Small intestine (tissue), 7 donors: Measurements from ENCODE around the gene B3GNT7. TPM values are rescaled to one million over a fixed set of nuclear protein-coding genes. Genes with fewer than 3 reads are reported as not detected.

Experiments
- DNase-seq, 2 donors: peaks; one replicate each; pipeline versions ENCODE4 v3.0.0 to v3.0.0-alpha.2; 2013
- FAIRE-seq: peaks from 2 replicates; lab custom pipeline; 2012; peaks lifted over from hg19 to GRCh38; lab: Jason Lieb, UNC
- H3K27ac ChIP-seq, 3 donors: one replicate each; pipeline ENCODE4 v1.5.1; 2013; ENCODE audit warnings: low read length in 2 of 3, mild to moderate bottlenecking in 2 of 3, control low read depth in 1 of 3, inconsistent platforms in 1 of 3, low read depth in 1 of 3, moderate library complexity in 1 of 3
- H3K27me3 ChIP-seq, 3 donors: one replicate each; pipeline ENCODE4 v1.6.1; 2013; ENCODE audit warnings: low read length in 3 of 3, inconsistent platforms in 1 of 3; ENCODE audit not compliant: control insufficient read depth in 3 of 3, insufficient read depth in 3 of 3
- H3K36me3 ChIP-seq, 3 donors: one replicate each; pipeline ENCODE4 v1.6.1; 2013; ENCODE audit warnings: low read length in 3 of 3, inconsistent platforms in 1 of 3, low read depth in 1 of 3, mild to moderate bottlenecking in 1 of 3, moderate library complexity in 1 of 3; ENCODE audit not compliant: control insufficient read depth in 3 of 3, insufficient read depth in 2 of 3
- H3K4me1 ChIP-seq, 3 donors: one replicate each; pipeline ENCODE4 v1.6.1; 2013; ENCODE audit warnings: low read length in 2 of 3, inconsistent platforms in 1 of 3, low read depth in 1 of 3, mild to moderate bottlenecking in 1 of 3, moderate library complexity in 1 of 3; ENCODE audit not compliant: control insufficient read depth in 3 of 3, insufficient read depth in 2 of 3
- H3K4me3 ChIP-seq, 3 donors: one replicate each; pipeline ENCODE4 v1.5.1; 2013; ENCODE audit warnings: low read length in 3 of 3, control low read depth in 1 of 3, inconsistent platforms in 1 of 3, low read depth in 1 of 3, mild to moderate bottlenecking in 1 of 3, moderate library complexity in 1 of 3
- H3K9me3 ChIP-seq, 2 donors: one replicate each; pipeline ENCODE4 v1.6.1; 2013; ENCODE audit warnings: low read depth in 1 of 2, low read length in 1 of 2; ENCODE audit not compliant: control insufficient read depth in 2 of 2, insufficient read depth in 1 of 2
- WGBS, 3 donors: extraction: QIAGEN DNeasy Blood & Tissue Kit; methylation state at CpG; one replicate each; pipeline ENCODE4 v1.1.7; 2013; 5-methylcytosine and 5-hydroxymethylcytosine counted together
- polyA plus RNA-seq, 4 donors: library from polyadenylated mRNA; stranded (reverse) in 3 of 4; unstranded in 1 of 4; fragments of 200-250 nt in 3 of 4; fragments of 120-200 nt in 1 of 4; gene quantifications; one replicate each; pipeline versions ENCODE4 v1.2.1 to v1.2.3, GENCODE V29; 2013
- donor health status: healthy with polysubstance abuse.
- donor health status: control.
- donor health status: control.
- donor health status: Bipolar disorder and iron deficiency.
- donor health status: healthy.

Gene B3GNT7
- polyA plus RNA-seq, 4 donors, result 13.8 to 44.6 (median 18.3) TPM

- Histone ChIP-seq H3K36me3 (peaks cover 0 to 8% (median 0%) of the 10 kb centered on the region in 3 donors), H3K27me3 (no peaks in the 10 kb centered on the region), H3K4me1 (no peaks in the 10 kb centered on the region), H3K9me3 (no peaks in the 10 kb centered on the region), H3K27ac (no peak overlapping the region), H3K4me3 (no peak overlapping the region)
- 92 to 97% (median 92%) methylated on average over 5 of the region's 6 CpGs for WGBS, 3 donors
- FAIRE-seq (no peak), DNase-seq (no peak)
Measured at GRCh38 chr2:231353469-231353868, 42.0 kb upstream of the B3GNT7 start.

- peaks cover 0 to 11% (median 0%) of the 10 kb centered on the region in 3 donors for H3K36me3 ChIP-seq
- DNase-seq, result no peak
- no peaks in the 10 kb centered on the region for H3K27me3 ChIP-seq
- H3K9me3 ChIP-seq, result no peaks in the 10 kb centered on the region
- no peaks in the 10 kb centered on the region for H3K4me1 ChIP-seq
- peak overlapping the region in 1 of 3 donors; percentile 0 for H3K27ac ChIP-seq
- WGBS, 3 donors, result 84 to 90% (median 88%) methylated on average over 28 of the region's 28 CpGs
- no peak overlapping the region for H3K4me3 ChIP-seq
- no peak for FAIRE-seq
Measured at GRCh38 chr2:231355508-231356465, 39.7 kb upstream of the B3GNT7 start.

- DNase-seq, result no peak
- Histone ChIP-seq H3K36me3 (peaks cover 0 to 16% (median 0%) of the 10 kb centered on the region in 3 donors), H3K9me3 (no peaks in the 10 kb centered on the region), H3K27ac (no peak overlapping the region), H3K27me3 (no peaks in the 10 kb centered on the region), H3K4me3 (no peak overlapping the region), H3K4me1 (peaks cover 0 to under 1% (median 0%) of the 10 kb centered on the region in 3 donors)
- WGBS, 3 donors, result 73 to 89% (median 73%) methylated on average over 5 of the region's 5 CpGs
- no peak for FAIRE-seq
Measured at GRCh38 chr2:231356466-231356844, 39.1 kb upstream of the B3GNT7 start.

- FAIRE-seq (no peak), DNase-seq (no peak)
- no peak overlapping the region for H3K27ac ChIP-seq
Measured at GRCh38 chr2:231357048-231357447, 38.5 kb upstream of the B3GNT7 start.

GRCh38 chr2:231357931-231358330 is 37.6 kb upstream of the B3GNT7 start:
- Histone ChIP-seq H3K27ac (no peak overlapping the region), H3K4me1 (peaks cover 0 to 7% (median 0%) of the 10 kb centered on the region in 3 donors), H3K27me3 (no peaks in the 10 kb centered on the region), H3K36me3 (peaks cover 0 to 21% (median 0%) of the 10 kb centered on the region in 3 donors), H3K9me3 (no peaks in the 10 kb centered on the region), H3K4me3 (no peak overlapping the region)
- FAIRE-seq, result no peak
- no peak for DNase-seq
- 90 to 97% (median 92%) methylated on average over 4 of the region's 4 CpGs for WGBS, 3 donors

More at GRCh38 chr2:231357048-231357447, 38.5 kb upstream of the B3GNT7 start:
- H3K4me3 ChIP-seq, result no peak overlapping the region
- 89 to 94% (median 93%) methylated on average over 5 to 7 of the region's 7 CpGs for WGBS, 3 donors
- peaks cover 0 to 7% (median 0%) of the 10 kb centered on the region in 3 donors for H3K4me1 ChIP-seq
- H3K36me3 ChIP-seq, result peaks cover 0 to 19% (median 0%) of the 10 kb centered on the region in 3 donors
- H3K9me3 ChIP-seq, result no peaks in the 10 kb centered on the region
- no peaks in the 10 kb centered on the region for H3K27me3 ChIP-seq

- peaks cover 0 to 7% (median 0%) of the 10 kb centered on the region in 3 donors for H3K4me1 ChIP-seq
- no peaks in the 10 kb centered on the region for H3K9me3 ChIP-seq
- H3K27ac ChIP-seq, result no peak overlapping the region
- H3K36me3 ChIP-seq, result peaks cover 0 to 28% (median 0%) of the 10 kb centered on the region in 3 donors
- H3K4me3 ChIP-seq, result no peak overlapping the region
- FAIRE-seq (no peak), DNase-seq (no peak)
- WGBS, 3 donors, result 92 to 95% (median 93%) methylated on average over 10 of the region's 10 CpGs
- no peaks in the 10 kb centered on the region for H3K27me3 ChIP-seq
Measured at GRCh38 chr2:231359441-231359840, 36.1 kb upstream of the B3GNT7 start.

- Histone ChIP-seq H3K4me3 (no peak overlapping the region), H3K27me3 (no peaks in the 10 kb centered on the region), H3K4me1 (peaks cover 0 to 11% (median 0%) of the 10 kb centered on the region in 3 donors), H3K36me3 (peaks cover 0 to 28% (median 0%) of the 10 kb centered on the region in 3 donors), H3K27ac (no peak overlapping the region), H3K9me3 (no peaks in the 10 kb centered on the region)
- DNase-seq (no peak), FAIRE-seq (no peak)
- WGBS, 3 donors, result 93 to 94% (median 93%) methylated on average over 11 of the region's 11 CpGs
Measured at GRCh38 chr2:231359948-231360347, 35.6 kb upstream of the B3GNT7 start.

- H3K4me1 ChIP-seq, result peaks cover 0 to 15% (median 0%) of the 10 kb centered on the region in 3 donors
- no peak for DNase-seq
- H3K4me3 ChIP-seq, result no peak overlapping the region
- H3K9me3 ChIP-seq, result no peaks in the 10 kb centered on the region
- 90 to 95% (median 93%) methylated on average over 10 to 11 of the region's 11 CpGs for WGBS, 3 donors
- no peaks in the 10 kb centered on the region for H3K27me3 ChIP-seq
- H3K27ac ChIP-seq, result no peak overlapping the region
- no peak for FAIRE-seq
- H3K36me3 ChIP-seq, result peaks cover 0 to 28% (median 0%) of the 10 kb centered on the region in 3 donors
Measured at GRCh38 chr2:231360401-231360800, 35.1 kb upstream of the B3GNT7 start.
